GM13976 (cell line): ENCODE measurements around the gene TNXB.

ENCODE experiments used
- DNase-seq: peaks from one replicate; pipeline ENCODE4 v3.0.0; 2012; ENCODE audit warnings: low spot score
- in situ Hi-C: fragments of 300-500 bp; cut with MboI; formaldehyde crosslinking; loops from one replicate; pipeline ENCODE4 v1.12.0; 2022; ENCODE audit warnings: low sequenced_read_pairs, mixed read lengths, inconsistent platforms; ENCODE audit not compliant: unreplicated experiment
- TF ChIP-seq, protein P1 (sequence below): IDR thresholded peaks from 2 replicates; pipeline ENCODE4 v1.5.1; 2012; ENCODE audit warnings: borderline replicate concordance, mild to moderate bottlenecking; ENCODE audit not compliant: insufficient read depth; ENCODE audit errors: extremely low read depth, missing control alignments, control extremely low read depth

TNXB gene

DNA sequence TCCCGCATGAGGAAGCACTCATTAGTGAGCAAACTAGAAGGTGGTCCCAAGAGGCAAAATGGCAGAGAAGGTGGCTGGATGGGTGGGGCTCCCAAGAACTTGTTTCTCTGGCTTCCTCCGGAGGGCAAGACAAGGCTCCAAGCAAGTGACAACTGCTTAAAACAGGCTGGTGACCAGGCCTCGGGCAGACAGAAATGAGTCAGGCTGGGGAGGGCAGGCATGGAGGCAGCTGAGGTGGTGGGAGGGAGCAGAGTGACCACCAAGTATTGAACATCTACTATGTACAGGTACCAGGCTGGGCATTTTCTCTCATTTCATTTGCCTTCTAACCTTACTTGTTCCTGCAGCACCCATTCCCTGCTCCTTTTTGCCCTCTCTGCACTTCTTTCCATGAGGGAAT is 33.4 kb downstream of the TNXB start:
- TF ChIP-seq, protein P1, sequence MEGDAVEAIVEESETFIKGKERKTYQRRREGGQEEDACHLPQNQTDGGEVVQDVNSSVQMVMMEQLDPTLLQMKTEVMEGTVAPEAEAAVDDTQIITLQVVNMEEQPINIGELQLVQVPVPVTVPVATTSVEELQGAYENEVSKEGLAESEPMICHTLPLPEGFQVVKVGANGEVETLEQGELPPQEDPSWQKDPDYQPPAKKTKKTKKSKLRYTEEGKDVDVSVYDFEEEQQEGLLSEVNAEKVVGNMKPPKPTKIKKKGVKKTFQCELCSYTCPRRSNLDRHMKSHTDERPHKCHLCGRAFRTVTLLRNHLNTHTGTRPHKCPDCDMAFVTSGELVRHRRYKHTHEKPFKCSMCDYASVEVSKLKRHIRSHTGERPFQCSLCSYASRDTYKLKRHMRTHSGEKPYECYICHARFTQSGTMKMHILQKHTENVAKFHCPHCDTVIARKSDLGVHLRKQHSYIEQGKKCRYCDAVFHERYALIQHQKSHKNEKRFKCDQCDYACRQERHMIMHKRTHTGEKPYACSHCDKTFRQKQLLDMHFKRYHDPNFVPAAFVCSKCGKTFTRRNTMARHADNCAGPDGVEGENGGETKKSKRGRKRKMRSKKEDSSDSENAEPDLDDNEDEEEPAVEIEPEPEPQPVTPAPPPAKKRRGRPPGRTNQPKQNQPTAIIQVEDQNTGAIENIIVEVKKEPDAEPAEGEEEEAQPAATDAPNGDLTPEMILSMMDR = no peak
- DNase-seq = no peak
- in situ Hi-C loops = no loop called here

DNA sequence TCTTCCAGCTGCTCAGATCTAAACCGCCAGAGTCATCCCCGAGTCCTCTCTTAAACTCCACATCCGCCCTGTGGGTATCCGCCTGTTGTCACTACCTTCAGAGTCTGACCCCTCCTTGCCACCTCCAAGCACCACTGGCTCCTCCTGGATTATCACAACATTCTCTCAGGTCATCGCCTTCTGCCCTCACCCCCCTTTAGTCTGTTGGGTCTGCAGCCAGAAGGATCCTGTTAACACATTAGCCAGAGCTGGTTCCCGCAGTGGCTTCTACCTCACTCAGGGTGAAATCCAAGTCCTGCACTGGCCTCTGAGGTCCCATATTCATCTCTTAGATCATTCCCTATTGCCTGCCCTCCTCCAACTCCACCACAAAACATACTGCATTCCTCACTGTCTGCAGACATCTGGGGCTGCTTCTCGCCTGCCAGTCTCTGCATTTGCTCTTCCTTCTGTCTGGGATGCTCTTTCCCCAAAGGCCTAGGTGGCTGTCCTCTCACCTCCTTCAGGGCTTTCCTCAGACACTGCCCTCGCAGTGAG is 34.1 kb downstream of the TNXB start:
- DNase-seq = no peak
- TF ChIP-seq, protein P1 = no peak
- in situ Hi-C loops = no loop called here

DNA sequence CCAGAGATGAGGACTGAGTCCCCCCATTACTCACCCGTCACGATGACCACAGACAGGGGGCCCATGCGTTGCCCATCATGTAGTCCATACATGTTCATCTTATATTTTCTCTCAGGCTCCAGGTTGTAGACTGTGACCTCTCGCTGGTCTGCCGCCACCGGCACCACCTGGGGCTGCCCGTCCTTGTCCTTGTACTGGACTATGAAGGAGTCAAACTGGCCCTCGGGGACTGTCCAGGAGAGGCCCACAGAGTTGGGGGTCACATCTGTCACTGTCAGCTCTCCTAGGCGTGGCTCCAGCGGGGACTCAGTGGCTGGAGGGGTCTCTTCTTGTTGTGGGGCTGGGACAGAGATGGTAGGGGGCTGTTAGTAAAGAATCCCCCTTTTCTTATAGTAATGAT is 35.5 kb downstream of the TNXB start:
- DNase-seq = no peak
- in situ Hi-C loops = no loop called here
- TF ChIP-seq, protein P1 = no peak

DNA sequence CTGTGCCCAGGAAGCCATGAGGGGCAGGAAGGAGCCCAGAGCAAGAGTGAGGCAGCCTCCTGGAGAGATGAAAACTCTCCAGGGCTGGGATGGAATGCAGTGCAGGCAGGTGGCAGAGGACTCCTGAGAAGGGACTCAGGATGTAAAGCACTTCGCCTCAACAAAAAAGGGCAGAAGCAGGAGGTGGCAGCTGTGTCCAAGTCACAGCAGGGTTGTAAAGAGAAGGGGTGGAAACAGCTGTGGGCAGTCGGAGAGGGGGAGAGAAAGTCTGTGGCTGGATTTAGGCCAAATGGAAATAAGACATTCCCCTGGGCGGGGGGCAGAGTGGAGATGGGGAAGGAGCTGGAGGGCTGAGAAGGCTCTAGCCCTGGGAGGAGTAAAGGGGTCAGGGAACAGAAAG is 36.0 kb downstream of the TNXB start:
- no peak for DNase-seq
- TF ChIP-seq, protein P1 = no peak
- in situ Hi-C loops = no loop called here

DNA sequence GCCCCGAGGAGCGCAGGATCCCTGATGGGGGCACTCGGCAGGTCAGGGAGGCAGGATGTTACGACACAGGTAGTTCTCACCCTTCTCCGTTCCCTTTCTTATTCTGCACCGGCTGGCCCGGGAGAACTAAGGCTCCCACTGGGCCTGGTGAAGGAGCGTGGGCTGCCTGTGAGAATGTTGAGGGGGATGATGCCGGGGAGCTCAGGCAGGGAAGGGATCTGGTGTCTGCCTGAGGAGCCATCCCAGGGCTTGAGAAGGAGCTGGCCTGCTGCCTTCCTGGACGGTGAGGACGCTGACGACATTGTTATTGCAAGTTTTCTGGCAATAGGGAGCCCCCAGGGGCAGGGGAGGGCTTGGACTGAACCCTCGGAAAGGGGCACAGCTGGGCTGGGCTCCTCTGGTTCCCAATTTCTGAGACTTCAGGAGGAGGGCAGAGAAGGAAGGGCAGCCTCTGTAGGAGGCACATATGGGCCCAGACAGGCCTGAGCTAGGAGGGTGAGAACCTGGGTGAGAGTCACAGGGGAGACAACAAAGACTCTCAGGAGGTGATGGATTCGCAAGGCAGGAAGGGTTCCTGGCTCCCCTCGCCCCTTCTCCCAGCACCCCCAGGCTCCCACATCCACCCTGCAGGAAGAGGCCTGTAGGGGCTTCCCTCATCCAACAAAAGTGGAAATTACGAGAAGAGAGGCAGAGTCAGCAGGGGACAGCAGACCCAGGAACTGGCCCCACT is 38.2 kb downstream of the TNXB start:
- TF ChIP-seq, protein P1 = no peak
- in situ Hi-C loops = no loop called here
- no peak for DNase-seq

DNA sequence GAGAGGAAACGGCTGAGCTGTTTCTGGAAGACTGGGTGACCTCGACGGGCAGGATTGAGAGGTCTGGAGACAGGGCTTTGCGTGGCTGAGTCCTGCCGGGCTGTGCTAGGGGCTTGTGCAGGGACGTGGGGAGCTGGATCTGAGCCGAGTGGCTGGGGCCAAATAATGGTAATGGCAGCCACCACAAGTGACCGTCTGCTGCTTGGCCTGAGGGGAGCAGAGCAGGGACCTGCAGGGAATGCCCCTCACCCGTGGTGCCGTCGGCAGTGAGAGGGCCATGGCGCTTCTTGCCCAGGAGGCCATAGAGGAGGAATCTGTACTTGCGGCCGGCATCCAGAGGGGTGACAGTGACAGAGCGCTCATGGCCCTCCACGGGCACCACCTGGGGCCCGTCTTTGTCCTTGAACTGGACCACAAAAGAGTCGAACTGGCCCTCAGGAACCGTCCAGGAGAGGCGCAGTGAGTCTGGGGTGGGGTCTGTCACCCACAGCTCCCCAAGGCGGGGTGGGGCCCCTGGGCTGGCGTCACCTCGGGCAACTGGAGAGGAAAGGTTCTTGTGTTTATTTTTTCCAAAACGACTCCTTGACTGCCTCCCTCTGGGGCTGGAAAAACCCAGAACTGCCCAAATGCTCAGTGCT is 39.1 kb downstream of the TNXB start:
- DNase-seq = no peak
- in situ Hi-C loops = no loop called here
- TF ChIP-seq, protein P1 = no peak

DNA sequence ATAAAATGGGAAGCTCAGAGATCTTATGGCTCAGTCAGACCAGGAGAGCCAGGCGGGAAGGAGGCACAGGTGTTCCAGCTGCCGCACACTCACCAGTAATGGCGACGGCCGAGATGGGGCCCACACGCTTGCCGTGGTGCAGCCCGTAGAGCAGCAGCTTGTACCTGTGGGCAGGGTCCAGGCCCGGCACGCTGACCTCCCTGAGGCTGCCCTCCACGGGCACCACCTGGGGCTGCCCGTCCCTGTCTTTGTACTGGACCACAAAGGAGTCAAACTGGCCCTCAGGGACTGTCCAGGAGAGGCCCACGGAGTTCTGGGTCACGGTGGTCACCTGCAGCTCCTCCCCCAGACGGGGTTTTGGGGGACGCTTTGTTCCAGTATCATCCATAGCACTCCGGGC is 39.7 kb downstream of the TNXB start:
- in situ Hi-C loops = no loop called here
- no peak for DNase-seq
- TF ChIP-seq, protein P1 = no peak
